Liver (tissue), 3 donors: ENCODE measurements around the gene MRRF.

ENCODE experiments used
- TAF1 ChIP-seq: conservative IDR thresholded peaks from 2 replicates; pipeline ENCODE4 v1.6.1; 2016; ENCODE audit warnings: antibody characterized with exemption, mild to moderate bottlenecking
- TF ChIP-seq, protein P1 (sequence below): fragments of 150-350 bp; IDR thresholded peaks from 2 replicates; pipeline ENCODE4 v1.5.1; 2017; ENCODE audit warnings: improper control_type of control experiment, low read depth, low read length; ENCODE audit not compliant: missing input control
- TF ChIP-seq, protein P2 (sequence below): IDR thresholded peaks from 2 replicates; pipeline ENCODE4 v1.6.1; 2016; ENCODE audit warnings: antibody characterized with exemption, mild to moderate bottlenecking
- TF ChIP-seq, protein P3 (sequence below): IDR thresholded peaks from 2 replicates; pipeline ENCODE4 v1.6.1; 2016; ENCODE audit warnings: antibody characterized with exemption
- donor health status: healthy.
- donor health status: healthy.

DNA sequence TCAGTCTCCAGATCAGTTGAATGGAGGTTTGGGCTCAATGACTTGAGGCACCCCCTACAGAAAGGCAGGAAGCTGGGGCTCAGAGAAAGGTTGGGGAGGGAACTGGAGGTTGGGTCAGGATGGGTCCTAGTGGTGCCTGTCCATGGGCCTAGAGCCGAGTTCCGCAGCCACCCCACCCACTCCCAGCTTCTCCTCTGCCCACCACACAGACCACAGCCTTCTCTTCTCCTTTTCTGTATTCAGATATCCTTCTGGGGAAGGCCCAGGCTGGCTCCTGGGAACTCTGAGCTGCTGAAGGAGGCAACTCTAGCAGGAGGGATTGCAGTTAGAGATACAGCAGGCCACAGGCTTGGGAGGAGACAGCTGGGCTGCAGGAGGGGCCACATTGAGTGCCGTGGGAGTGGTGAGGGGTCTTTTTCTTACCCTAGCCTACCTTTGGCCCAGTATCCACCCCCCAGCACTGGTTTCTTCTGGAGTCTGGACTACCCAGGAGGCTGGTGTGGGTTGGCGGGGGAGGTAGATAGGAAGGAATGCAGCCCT lies 90.7 kb downstream of the MRRF start:
- TF ChIP-seq, protein P1, sequence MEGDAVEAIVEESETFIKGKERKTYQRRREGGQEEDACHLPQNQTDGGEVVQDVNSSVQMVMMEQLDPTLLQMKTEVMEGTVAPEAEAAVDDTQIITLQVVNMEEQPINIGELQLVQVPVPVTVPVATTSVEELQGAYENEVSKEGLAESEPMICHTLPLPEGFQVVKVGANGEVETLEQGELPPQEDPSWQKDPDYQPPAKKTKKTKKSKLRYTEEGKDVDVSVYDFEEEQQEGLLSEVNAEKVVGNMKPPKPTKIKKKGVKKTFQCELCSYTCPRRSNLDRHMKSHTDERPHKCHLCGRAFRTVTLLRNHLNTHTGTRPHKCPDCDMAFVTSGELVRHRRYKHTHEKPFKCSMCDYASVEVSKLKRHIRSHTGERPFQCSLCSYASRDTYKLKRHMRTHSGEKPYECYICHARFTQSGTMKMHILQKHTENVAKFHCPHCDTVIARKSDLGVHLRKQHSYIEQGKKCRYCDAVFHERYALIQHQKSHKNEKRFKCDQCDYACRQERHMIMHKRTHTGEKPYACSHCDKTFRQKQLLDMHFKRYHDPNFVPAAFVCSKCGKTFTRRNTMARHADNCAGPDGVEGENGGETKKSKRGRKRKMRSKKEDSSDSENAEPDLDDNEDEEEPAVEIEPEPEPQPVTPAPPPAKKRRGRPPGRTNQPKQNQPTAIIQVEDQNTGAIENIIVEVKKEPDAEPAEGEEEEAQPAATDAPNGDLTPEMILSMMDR: no peak
- no peak for TF ChIP-seq TAF1
- TF ChIP-seq, protein P2, sequence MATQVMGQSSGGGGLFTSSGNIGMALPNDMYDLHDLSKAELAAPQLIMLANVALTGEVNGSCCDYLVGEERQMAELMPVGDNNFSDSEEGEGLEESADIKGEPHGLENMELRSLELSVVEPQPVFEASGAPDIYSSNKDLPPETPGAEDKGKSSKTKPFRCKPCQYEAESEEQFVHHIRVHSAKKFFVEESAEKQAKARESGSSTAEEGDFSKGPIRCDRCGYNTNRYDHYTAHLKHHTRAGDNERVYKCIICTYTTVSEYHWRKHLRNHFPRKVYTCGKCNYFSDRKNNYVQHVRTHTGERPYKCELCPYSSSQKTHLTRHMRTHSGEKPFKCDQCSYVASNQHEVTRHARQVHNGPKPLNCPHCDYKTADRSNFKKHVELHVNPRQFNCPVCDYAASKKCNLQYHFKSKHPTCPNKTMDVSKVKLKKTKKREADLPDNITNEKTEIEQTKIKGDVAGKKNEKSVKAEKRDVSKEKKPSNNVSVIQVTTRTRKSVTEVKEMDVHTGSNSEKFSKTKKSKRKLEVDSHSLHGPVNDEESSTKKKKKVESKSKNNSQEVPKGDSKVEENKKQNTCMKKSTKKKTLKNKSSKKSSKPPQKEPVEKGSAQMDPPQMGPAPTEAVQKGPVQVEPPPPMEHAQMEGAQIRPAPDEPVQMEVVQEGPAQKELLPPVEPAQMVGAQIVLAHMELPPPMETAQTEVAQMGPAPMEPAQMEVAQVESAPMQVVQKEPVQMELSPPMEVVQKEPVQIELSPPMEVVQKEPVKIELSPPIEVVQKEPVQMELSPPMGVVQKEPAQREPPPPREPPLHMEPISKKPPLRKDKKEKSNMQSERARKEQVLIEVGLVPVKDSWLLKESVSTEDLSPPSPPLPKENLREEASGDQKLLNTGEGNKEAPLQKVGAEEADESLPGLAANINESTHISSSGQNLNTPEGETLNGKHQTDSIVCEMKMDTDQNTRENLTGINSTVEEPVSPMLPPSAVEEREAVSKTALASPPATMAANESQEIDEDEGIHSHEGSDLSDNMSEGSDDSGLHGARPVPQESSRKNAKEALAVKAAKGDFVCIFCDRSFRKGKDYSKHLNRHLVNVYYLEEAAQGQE: no peak
- TF ChIP-seq, protein P3, sequence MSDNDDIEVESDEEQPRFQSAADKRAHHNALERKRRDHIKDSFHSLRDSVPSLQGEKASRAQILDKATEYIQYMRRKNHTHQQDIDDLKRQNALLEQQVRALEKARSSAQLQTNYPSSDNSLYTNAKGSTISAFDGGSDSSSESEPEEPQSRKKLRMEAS: no peak
